Sigmoid colon (tissue), 3 donors: ENCODE measurements around the gene FSTL4.

ENCODE experiments used
- CTCF ChIP-seq, 4 experiments: fragments of 450-650 bp in 3 of 4; fragments of 200-600 bp in 1 of 4; IDR thresholded peaks; one replicate each; pipeline ENCODE4 v1.5.1; 2016 to 2019; ENCODE audit warnings: antibody characterized with exemption in 4 of 4, mild to moderate bottlenecking in 3 of 4, moderate library complexity in 2 of 4
- POLR2A ChIP-seq, 2 donors: fragments of 450-650 bp; IDR thresholded peaks; one replicate each; pipeline ENCODE4 v1.6.1; 2016; ENCODE audit warnings: antibody characterized with exemption in 2 of 2, mild to moderate bottlenecking in 2 of 2, moderate library complexity in 2 of 2

- TF ChIP-seq POLR2A (IDR thresholded peaks at IDR 0.05): no peak
- no peak for TF ChIP-seq CTCF (IDR thresholded peaks at IDR 0.05)
Observed at GRCh38 chr5:133425764-133426163, 186.6 kb downstream of the FSTL4 start.
